Activated T-cell treated with anti-CD3 and anti-CD28 coated beads, Interleukin-2, amount 50 U/mL, for 72 hours (primary cell): ENCODE data around the gene FRMD8. TPM values are rescaled to one million over a fixed set of nuclear protein-coding genes. Genes with fewer than 3 reads are reported as not detected.
"Not testable (repeated sequence)": the region's sequence is repeated elsewhere in the genome, so short reads cannot be mapped to it uniquely, and the experiment has no call there.

Source experiments
- ATAC-seq, 2 donors: fragments of 150-1000 bp; cut with Tn5 transposase; replicated peaks in 1 of 2; 2 replicates each; pipeline ENCODE4 v1.10.0; 2021; ENCODE audit warnings: moderate library complexity in 2 of 2, mild to moderate bottlenecking in 1 of 2
- DNase-seq, 2 donors: peaks; one replicate each; pipeline ENCODE4 v3.0.0; 2021 to 2022; ENCODE audit warnings: mixed read lengths in 1 of 2
- H3K27ac Mint-ChIP-seq: one replicate; pipeline ENCODE4 v1.8.0; 2022; ENCODE audit warnings: mild to moderate bottlenecking, moderate library complexity, mixed read lengths
- H3K27me3 Mint-ChIP-seq: one replicate; pipeline ENCODE4 v1.8.0; 2022; ENCODE audit warnings: low read depth, mixed read lengths
- H3K36me3 Mint-ChIP-seq, 2 donors: one replicate each; pipeline ENCODE4 v1.8.0; 2022; ENCODE audit warnings: mixed read lengths in 2 of 2, mild to moderate bottlenecking in 1 of 2; ENCODE audit not compliant: insufficient read depth in 2 of 2
- H3K4me1 Mint-ChIP-seq: one replicate; pipeline ENCODE4 v1.8.0; 2022; ENCODE audit warnings: low read depth, mixed read lengths
- H3K4me3 Mint-ChIP-seq, 2 donors: one replicate each; pipeline ENCODE4 v1.8.0; 2022; ENCODE audit warnings: mild to moderate bottlenecking in 2 of 2, mixed read lengths in 2 of 2, moderate library complexity in 2 of 2
- H3K9me3 Mint-ChIP-seq, 2 donors: one replicate each; pipeline ENCODE4 v1.8.0; 2022; ENCODE audit warnings: mixed read lengths in 2 of 2
- total RNA-seq, 2 donors: library from RNA; stranded (reverse); gene quantifications; one replicate each; pipeline ENCODE4 v1.2.3, GENCODE V29; 2022

Gene FRMD8
- total RNA-seq, 2 donors from 2014 or later: 43.5 to 47.2 TPM

DNA sequence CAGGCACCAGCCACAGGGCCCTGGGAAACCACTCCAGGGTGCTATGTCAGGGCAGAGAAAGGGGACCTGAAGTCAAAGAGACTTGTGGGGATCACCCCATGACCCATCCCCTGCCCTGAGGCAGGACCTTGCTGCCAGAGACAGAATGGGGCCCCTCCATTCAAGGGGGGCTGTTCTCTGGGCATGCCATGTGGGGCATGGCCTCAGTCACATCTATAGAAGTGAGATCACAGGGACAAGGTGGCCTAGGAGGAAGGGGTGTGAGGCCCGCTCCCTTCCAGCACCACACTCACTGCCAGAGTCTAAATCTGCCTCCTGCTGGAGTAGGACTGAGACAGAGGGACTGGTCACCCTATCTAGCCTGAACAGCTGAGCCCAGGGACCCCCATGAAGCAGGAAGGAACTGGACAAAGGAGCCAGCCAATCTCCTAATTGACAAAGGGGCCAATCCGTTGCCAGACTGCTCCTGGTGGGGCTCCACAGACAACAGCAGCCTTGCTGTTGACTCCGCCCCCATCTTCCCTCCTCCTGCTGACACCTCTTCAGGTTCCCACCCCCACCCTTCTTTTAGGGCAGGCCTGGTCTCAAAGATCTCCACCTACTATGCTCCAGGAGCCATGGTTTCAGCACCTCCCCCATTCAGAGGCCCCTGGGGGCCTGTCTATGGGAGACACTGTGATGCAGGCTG is 62.1 kb downstream of the FRMD8 start:
- no peak overlapping the region for H3K4me3 Mint-ChIP-seq
- peak; percentile 18 to 27 for ATAC-seq

DNA sequence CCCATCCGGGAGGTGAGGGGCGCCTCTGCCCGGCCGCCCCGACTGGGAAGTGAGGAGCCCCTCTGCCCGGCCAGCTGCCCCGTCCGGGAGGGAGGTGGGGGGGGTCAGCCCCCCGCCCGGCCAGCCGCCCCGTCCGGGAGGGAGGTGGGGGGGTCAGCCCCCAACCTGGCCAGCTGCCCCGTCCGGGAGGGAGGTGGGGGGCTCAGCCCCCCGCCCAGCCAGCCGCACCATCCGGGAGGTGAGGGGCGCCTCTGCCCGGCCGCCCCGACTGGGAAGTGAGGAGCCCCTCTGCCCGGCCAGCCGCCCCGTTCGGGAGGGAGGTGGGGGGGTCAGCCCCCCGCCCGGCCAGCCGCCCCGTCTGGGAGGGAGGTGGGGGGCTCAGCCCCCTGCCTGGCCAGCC is 64.9 kb downstream of the FRMD8 start:
- not testable (repeated sequence) for H3K27me3 Mint-ChIP-seq, ATAC-seq, H3K27ac Mint-ChIP-seq, H3K4me3 Mint-ChIP-seq, H3K36me3 Mint-ChIP-seq, H3K9me3 Mint-ChIP-seq, DNase-seq
- peaks cover 47% of the 10 kb centered on the region for H3K4me1 Mint-ChIP-seq

More for the DNA sequence above, 62.1 kb downstream of the FRMD8 start:
- Mint-ChIP-seq H3K36me3 (peaks cover 3 to 8% of the 10 kb centered on the region in 2 donors), H3K27ac (no peak overlapping the region), H3K4me1 (peaks cover 33% of the 10 kb centered on the region), H3K9me3 (no peaks in the 10 kb centered on the region), H3K27me3 (no peaks in the 10 kb centered on the region)
- DNase-seq: no peak

GRCh38 chr11:65452259-65452658 is 65.8 kb downstream of the FRMD8 start:
- H3K27me3 Mint-ChIP-seq, H3K27ac Mint-ChIP-seq, DNase-seq: not testable (repeated sequence)

DNA sequence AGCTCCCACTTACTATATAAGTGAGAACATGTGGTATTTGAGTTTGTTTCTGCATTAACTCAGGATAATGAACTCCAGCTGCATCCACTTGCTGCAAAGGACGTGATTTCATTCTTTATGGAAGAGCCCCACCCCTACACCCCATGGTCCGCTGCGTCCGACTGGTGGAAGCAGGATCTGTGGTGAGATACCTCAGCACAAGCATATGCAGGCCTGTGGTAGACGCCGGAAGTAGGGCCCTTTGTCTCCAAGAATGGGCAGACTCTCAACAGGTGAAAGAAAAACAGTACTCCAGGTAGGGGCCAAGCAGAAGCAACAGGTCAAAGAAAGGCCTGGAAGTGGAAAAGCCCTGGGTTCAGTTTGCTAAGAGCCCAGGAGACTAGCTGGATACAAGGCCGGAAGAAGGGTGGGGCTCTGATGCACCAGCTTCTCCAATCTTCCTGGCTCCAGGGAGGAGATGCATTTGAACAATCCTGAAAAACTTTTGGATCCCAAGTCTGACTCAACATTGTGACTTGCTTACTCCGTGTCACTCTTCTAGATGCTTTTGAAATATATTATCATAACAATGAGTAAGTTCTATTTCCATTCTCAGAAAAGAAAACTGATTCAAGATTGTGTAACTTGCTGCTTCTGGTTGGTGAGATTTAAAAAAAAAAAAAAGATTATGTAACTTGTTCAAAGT is 66.5 kb downstream of the FRMD8 start:
- peak in 1 of 2 donors; percentile 23 for ATAC-seq
- Mint-ChIP-seq H3K4me3 (peak overlapping the region in 1 of 2 donors; percentile 69), H3K27ac (peak overlapping the region; percentile 96), H3K27me3 (no peaks in the 10 kb centered on the region), H3K4me1 (peaks cover 50% of the 10 kb centered on the region), H3K9me3 (no peaks in the 10 kb centered on the region), H3K36me3 (peaks cover 0 to 2% of the 10 kb centered on the region in 2 donors)
- no peak for DNase-seq

More at GRCh38 chr11:65452259-65452658, 65.8 kb downstream of the FRMD8 start:
- not testable (repeated sequence) for H3K36me3 Mint-ChIP-seq, H3K9me3 Mint-ChIP-seq, ATAC-seq, H3K4me3 Mint-ChIP-seq
- peaks cover 55% of the 10 kb centered on the region for H3K4me1 Mint-ChIP-seq

DNA sequence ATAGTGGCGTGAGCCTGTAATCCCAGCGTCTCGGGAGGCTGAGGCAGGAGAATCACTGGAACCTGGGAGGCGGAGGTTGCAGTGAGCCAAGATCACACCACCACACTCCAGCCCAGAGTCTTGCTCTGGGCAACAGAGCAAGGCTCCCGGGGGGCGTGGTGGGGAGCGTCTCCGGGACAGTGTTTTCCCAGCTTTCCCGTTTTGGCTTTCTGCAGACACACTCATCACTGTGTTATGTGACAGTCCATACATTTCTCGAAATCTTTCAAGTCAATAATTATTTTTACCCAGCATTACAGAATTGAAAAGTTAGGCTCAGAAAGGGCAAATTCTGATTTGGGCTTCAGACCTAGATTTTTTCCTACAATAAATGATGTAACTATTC is 67.9 kb downstream of the FRMD8 start:
- DNase-seq (no peak), ATAC-seq (no peak)
- no peaks in the 10 kb centered on the region for H3K9me3 Mint-ChIP-seq
- no peak overlapping the region for H3K27ac Mint-ChIP-seq
- peaks cover 0 to 2% of the 10 kb centered on the region in 2 donors for H3K36me3 Mint-ChIP-seq
- peak overlapping the region; percentile 94 to 96 for H3K4me3 Mint-ChIP-seq
- H3K27me3 Mint-ChIP-seq: no peaks in the 10 kb centered on the region
- peaks cover 47% of the 10 kb centered on the region for H3K4me1 Mint-ChIP-seq

DNA sequence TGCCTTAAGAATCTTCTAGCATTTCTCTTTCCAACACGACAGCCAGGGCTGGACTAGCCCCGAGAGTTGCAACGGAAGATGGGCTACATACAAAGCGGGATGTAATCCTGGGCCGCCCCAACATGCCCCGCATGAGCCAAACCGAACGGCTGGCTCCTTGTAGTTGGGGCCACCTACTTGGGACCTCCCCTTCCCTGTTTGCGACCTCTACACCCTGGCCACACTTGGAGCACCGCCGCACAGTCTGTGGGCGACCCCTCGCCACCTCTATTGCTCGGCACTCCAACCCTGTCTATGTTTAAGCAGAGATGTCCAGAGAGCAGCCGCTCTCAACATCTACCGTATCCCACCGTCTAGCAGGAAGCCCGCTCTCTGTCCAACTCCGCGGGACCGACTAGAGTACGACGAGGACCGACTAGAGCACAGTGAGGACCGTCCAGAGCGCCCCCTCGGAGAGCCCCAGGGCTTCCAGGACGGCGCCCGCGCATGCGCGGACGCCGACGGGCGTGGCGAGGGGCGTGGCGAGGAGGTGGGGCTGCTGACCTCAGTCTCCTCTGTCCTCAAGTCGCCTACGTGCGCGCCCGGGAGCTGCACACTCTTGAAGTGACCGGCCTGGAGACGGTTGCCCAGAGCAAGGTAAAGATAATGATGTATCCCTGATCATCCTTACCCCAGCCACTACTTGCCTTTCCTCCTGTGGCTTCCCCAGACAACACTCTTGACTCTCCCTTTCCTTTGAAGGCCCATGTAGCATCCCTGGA is 68.4 kb downstream of the FRMD8 start:
- DNase-seq (peak; percentile 87 to 90), ATAC-seq (peak; percentile 97 to 99)
- no peaks in the 10 kb centered on the region for H3K36me3 Mint-ChIP-seq
- H3K4me1 Mint-ChIP-seq: peaks cover 52% of the 10 kb centered on the region
- no peaks in the 10 kb centered on the region for H3K9me3 Mint-ChIP-seq
- peak overlapping the region; percentile 85 for H3K27ac Mint-ChIP-seq
- H3K27me3 Mint-ChIP-seq: no peaks in the 10 kb centered on the region
- H3K4me3 Mint-ChIP-seq: peak overlapping the region; percentile 94 to 96

GRCh38 chr11:65456418-65456817 is 70.0 kb downstream of the FRMD8 start:
- peak overlapping the region; percentile 77 to 94 for H3K4me3 Mint-ChIP-seq
- DNase-seq (no peak), ATAC-seq (no peak)
- no peaks in the 10 kb centered on the region for H3K36me3 Mint-ChIP-seq
- H3K27me3 Mint-ChIP-seq: no peaks in the 10 kb centered on the region
- H3K4me1 Mint-ChIP-seq: peaks cover 57% of the 10 kb centered on the region
- no peaks in the 10 kb centered on the region for H3K9me3 Mint-ChIP-seq
- no peak overlapping the region for H3K27ac Mint-ChIP-seq

DNA sequence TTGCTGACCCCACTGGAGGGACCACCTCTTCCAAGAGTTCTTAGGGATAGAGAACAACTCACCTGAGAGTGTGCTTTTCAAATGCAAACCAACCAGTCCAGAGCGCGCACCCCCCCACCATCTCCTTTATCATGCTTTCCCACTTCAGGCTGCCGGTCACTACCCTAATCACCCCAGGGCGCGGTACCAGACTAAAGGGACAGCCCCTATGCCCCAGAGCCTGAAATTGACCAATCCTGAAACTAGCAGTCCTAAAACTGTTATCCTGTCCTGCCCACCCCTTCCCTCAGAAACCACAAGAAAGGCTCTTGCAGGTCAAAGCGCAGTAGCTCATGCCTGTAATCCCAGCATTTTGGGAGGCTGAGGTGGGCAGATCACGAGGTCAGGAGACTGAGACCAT is 73.1 kb downstream of the FRMD8 start:
- DNase-seq: no peak
- H3K4me3 Mint-ChIP-seq: no peak overlapping the region
- ATAC-seq: no peak
- H3K4me1 Mint-ChIP-seq: peaks cover 39% of the 10 kb centered on the region
- H3K27ac Mint-ChIP-seq: no peak overlapping the region
- H3K36me3 Mint-ChIP-seq: no peaks in the 10 kb centered on the region
- H3K9me3 Mint-ChIP-seq: no peaks in the 10 kb centered on the region
- no peaks in the 10 kb centered on the region for H3K27me3 Mint-ChIP-seq

Other genes with a start within 250 kb of the FRMD8 start
- gene SPDYC, start 216.4 kb upstream of the FRMD8 start, total RNA-seq: not detected
- 100 to 1,000 TPM in 1 of 2 donors, 10 to 100 TPM in 1; 99.1 to 114 TPM for gene CAPN1, start 204.7 kb upstream of the FRMD8 start, total RNA-seq
- gene POLA2, start 124.7 kb upstream of the FRMD8 start, total RNA-seq: 10 to 100 TPM; 54.2 to 67.0 TPM
- gene CDC42EP2, start 71.8 kb upstream of the FRMD8 start, total RNA-seq: 1 to 10 TPM; 1.4 to 2.3 TPM
- gene DPF2, start 52.8 kb upstream of the FRMD8 start, total RNA-seq: 100 to 1,000 TPM; 110 to 139 TPM
- 1 to 10 TPM; 1.3 to 1.8 TPM for gene TIGD3, start 31.9 kb upstream of the FRMD8 start, total RNA-seq
- 10 to 100 TPM; 16.4 to 18.8 TPM for gene SLC25A45, start 4.0 kb upstream of the FRMD8 start, total RNA-seq
- gene NEAT1, start 36.2 kb downstream of the FRMD8 start, total RNA-seq: 1,000 to 10,000 TPM in 1 of 2 donors, 100 to 1,000 TPM in 1; 678 to 1,151 TPM
- gene MALAT1, start 112.4 kb downstream of the FRMD8 start, total RNA-seq: over 10,000 TPM in 1 of 2 donors, 1,000 to 10,000 TPM in 1; 8,391 to 13,279 TPM
- 10 to 100 TPM; 77.9 to 83.4 TPM for gene SCYL1, start 138.4 kb downstream of the FRMD8 start, total RNA-seq
- gene LTBP3, start 171.7 kb downstream of the FRMD8 start, total RNA-seq: 100 to 1,000 TPM; 106 TPM
- gene ZNRD2, start 183.8 kb downstream of the FRMD8 start, total RNA-seq: 10 to 100 TPM; 23.5 to 25.1 TPM
- 10 to 100 TPM; 21.4 to 26.7 TPM for gene FAM89B, start 185.9 kb downstream of the FRMD8 start, total RNA-seq
- 100 to 1,000 TPM in 1 of 2 donors, 10 to 100 TPM in 1; 93.9 to 113 TPM for gene EHBP1L1, start 189.4 kb downstream of the FRMD8 start, total RNA-seq
- under 1 TPM; 0.34 to 0.39 TPM for gene KCNK7, start 209.2 kb downstream of the FRMD8 start, total RNA-seq
- gene MAP3K11, start 227.6 kb downstream of the FRMD8 start, total RNA-seq: 10 to 100 TPM; 57.3 to 70.1 TPM
- gene PCNX3, start 229.1 kb downstream of the FRMD8 start, total RNA-seq: 10 to 100 TPM; 45.9 TPM